NCI-H1092 (cell line): ENCODE measurements around the gene PRPF19.

Experiments used
- DNase-seq: peaks from one replicate; lab custom pipeline; 2025; lab: John Stamatoyannopoulos, UW

Gene PRPF19

DNA sequence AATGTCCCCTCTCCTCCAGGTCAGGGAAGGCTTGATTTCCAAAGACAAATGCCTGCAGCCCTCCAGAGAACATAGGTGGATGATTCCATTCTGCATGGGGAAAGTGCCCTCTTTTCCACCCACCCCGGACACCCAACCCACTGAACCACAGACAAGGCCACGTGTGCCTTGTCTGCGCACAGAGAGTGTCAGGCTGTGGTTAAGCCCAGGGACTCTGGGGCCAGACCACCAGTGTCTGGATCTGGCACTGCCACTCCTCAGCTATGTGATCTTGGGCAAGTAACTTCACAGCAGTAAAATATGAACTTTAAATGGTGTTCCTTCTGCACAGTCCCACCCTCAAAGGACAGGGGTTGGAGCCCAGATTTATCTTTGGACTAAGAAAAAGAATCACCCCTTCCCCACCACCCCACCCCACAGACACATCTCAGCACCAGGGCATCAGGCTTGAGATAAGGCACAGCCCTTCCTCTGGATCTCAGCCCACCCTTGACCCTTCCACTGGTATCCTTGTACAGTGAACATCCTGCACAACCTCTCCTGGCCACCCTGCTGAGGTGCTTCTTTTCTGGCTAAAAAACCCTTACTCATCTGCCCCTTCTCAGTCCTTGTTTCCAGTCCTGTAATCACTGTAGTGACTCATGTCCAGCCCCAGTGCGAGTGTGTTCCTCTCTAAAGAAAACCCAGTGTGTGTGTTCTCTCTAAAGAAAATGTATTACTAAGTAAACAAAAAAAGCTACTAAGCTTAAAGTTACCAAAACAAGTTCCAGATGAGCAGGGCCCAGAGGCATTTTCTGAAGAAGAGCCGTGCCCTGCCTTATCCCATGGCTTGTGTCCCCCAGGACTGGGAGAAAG is 48.8 kb downstream of the PRPF19 start:
- DNase-seq = no peak

DNA sequence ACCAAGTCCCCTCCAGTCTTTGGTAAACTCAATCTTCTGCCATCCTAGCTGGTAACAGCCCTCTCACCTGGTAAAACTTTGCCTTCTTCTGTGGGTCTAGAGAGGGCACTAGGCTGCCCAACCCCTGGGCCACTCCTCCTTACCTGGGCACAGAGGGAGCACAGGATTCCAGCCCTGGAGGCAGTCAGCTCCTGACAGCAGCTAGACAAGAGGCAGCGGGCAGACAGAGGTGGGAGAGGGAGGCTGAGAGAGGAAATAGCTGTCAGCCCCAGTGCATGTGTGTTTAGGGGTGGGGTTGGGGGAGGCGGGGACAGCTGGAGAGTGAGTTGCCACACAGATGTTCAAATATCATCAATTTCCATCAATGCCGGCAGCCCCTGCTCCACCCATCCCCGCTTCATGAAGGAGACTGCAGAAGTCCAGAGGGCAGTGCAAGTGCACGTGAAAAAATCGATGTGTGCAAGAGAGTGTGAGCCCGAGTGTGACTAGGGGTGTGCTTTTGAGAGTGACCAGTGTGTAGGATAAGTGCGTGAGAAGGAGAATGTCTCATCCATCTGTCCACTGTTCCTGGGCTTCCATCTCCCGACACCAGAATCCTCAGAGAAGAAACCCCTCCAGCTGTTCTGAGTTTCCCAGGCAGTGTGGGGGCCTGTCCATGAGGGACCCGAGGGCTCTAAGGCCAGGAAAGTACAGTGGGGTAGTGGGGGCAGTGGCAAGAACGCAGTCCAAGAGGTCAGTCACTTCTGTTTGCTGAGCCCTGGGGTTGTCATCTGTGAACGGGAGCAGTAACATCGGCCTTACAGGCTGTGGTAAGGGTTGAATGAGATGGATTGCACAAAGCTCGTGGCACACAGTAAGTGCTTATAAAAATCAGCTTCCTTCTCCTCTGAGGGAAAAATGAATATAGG is 50.4 kb downstream of the PRPF19 start, which contains the start of gene PTGDR2:
Gene PTGDR2 (minus strand): TSS at position 225 of the 908 bp plus-strand sequence. CDS start 2,228 bp downstream, outside the sequence.
- no peak for DNase-seq

DNA sequence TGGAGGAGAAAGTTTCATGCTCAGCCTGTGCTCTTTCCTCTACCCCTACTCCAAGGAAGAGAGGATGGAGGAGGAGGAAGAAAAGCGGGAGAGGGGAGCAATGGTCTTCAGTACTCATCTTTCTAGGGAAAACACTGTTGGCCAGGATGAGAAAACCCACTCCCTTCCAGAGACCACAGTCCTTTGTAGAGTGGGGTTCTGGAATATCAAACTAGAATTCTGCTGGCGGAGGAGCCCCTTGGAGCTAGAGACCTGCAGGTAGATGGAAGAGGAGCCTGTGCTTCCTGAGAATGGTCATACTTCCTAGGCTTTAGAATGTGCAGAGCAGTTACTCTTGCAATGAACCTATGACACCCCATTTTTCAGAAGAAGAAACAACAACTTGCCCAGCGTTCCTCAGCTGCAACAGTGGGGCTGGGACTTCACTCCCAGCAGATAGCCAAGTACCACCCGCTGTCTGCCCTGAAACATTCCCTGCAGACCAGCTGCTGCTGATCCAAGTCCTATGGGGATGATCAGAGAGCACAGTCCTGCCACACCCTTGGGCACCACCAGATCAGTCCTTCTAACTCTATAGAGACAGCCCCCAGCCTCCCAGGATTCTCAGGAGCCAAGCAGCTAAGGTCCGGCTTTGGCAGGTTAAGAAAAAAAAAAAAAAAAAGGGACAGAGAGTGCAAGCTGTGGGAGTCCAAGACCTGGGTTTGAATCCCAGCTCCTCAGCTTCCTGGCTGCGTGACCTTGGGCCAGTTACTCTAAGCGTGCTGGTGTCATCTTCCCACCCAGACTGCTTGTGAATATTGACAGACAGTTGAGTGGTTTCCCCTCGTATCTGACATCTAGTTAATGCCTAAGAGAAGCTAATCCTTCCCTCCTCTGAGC is 51.3 kb downstream of the PRPF19 start:
- DNase-seq = no peak

DNA sequence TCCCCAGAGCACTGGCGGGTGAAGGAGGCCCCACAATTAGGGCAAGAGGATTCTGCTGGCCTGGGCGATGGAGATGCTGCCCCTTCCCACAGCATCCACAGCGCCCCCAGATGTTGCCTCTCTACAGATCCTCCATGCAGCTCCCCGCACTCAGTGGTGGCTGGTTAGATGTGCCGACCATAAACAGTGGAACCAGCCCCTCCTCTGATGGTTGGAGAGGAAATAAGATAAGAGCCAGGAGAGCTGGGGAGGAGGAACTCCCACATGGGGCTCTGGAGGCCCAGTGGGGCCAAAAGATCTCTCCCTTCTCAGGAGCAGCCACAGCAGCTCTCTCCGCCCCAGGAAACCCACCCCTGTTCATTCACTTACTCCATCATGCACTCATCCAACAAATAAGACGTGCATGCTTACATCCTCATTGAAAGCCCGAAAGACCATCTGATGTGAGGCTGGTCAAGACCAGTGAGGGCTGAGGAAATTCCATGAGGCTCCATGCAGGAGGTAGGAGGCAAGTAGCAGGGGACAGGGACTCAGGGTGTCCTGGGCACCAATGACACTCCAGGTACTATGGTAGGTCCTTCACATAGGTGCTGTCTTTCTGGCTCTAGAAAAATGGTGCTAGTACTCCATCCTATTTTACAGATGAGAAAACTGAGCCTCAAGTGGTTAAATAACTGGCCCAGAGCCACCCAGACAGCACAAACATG is 52.1 kb downstream of the PRPF19 start:
- DNase-seq = no peak

GRCh38 chr11:60852982-60853950 is 53.1 kb downstream of the PRPF19 start:
- no peak for DNase-seq

GRCh38 chr11:60852117-60852981 is 54.0 kb downstream of the PRPF19 start:
- no peak for DNase-seq

DNA sequence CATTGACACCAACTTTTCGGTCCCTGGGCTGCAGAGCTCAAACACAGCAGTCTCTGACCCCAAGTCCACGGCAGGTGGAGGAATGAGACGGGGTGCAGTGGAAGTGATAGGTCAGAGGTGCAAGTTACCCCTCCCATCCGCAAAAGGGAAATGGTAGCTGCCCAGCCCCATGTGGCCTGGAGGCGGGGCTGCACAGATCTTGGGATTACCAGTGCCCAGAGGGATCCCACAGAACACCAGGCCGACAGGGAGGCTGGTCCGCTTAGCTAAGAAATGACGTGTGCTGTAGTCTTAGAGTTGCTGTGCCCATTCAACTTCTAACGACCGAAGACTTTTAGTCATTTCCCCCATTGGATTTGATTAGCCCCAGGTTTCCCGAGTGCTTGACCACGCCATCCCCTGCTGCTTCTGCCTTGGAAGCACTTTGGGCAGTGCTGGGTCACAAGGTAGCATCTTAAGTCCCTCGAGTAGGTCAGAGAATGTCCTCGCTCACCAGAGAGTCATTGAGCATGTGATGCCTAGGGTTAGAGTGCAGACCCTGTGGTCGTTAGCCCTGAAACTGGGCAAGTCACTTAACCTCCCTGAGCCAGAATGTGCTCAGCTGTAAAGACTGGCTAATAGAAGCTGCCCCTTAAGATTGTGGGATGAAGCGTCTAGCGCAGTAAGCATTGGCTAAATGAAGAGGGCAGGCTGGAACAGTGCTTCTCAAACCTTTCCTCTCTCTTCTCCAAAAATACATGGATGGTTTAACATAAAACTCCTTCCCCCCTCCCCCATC is 54.9 kb downstream of the PRPF19 start:
- no peak for DNase-seq

- no peak for DNase-seq
Measured at GRCh38 chr11:60849641-60850520, 56.5 kb downstream of the PRPF19 start.

- no peak for DNase-seq
Measured at GRCh38 chr11:60848714-60849151, 57.7 kb downstream of the PRPF19 start.

GRCh38 chr11:60847896-60848295 is 58.5 kb downstream of the PRPF19 start:
- no peak for DNase-seq

DNA sequence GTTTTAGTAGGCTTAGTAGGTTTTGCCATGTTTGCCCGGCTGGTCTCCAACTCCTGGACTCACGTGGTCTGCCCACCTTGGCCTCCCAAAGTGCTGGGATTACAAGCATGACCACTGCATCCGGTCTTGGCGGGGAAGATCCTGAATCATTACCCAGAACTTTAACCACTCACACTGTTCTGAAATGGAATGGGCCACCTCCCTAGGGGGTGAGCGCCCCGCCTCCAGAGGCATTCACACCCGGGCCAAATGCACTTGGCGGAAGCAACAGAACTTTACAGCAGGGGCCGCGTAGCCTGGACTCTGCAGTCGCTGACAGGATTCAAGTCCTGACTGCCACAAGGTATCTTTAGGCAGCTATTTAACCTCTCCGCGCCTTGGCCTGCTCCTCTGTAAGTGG is 59.1 kb downstream of the PRPF19 start:
- DNase-seq = no peak

- no peak for DNase-seq
Measured at GRCh38 chr11:60845338-60845737, 61.0 kb downstream of the PRPF19 start.

DNA sequence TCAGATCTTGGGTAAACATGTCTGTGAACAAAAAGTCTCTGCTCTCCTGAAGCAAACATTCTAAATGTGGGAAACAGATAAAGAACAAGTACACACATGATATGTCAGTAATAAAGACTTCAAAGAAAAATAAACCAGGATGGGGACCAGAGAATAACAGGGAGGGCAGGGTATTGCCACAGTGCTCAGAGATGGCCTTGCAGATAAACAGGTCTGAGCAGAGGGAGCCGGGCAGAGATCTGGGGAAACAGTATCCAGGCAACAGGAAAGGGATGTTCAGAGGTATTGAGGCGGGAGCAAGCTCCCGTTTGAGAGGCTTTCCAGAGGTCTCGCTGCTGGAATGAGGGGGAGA is 61.5 kb downstream of the PRPF19 start:
- DNase-seq = no peak

DNA sequence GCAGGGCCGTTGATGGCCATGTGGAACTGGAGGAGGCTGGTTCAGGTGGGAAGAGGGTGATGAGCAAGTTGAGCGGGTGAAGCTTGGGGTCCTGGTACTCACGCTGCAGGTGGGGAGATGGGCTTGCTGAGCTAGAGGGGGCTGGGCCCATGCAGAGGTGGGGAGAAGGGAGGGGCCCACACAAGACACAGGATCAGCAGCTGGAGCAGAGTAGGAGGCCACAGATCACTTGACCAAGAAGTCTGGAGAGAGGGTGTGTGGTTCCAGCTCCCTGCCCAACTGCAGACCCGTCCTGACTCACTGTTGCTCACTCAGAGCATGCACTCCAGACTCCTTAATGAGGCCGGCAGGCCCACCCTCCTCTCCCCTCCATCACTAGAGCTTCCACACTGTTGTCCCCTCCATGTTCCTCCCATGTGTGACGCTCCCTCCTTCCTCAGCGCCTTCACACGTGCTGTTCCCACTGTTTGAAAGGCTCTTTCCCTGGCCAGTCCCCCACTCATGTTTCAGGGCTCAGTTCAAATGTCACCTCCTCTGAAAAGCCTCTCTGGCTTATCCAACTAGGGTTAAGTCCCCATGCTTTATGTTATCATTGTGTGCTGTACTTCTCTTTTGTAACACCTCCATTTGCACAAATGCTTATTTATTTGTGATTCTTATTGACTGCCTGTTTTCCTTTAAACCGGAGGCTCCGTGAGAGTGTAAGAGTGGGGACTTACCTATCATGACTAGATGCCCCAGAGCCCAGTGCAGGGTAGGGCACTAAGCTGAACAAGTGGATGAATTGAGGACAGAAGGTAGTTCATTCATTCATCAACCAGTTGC is 62.1 kb downstream of the PRPF19 start:
- no peak for DNase-seq

GRCh38 chr11:60842668-60843600 is 63.5 kb downstream of the PRPF19 start:
- no peak for DNase-seq
